Neural progenitor cell (in vitro differentiated cells): ENCODE data around the gene DOK3.

ENCODE experiments used
- CTCF ChIP-seq: fragments of 200-600 bp; sonication (generic); IDR thresholded peaks from 2 replicates; pipeline ENCODE4 v1.5.1; 2017; ENCODE audit warnings: antibody characterized with exemption, mild to moderate bottlenecking
- EZH2 ChIP-seq: fragments of 200-600 bp; sonication (generic); IDR thresholded peaks from 2 replicates; pipeline ENCODE4 v1.6.1; 2017; ENCODE audit warnings: antibody characterized with exemption, mild to moderate bottlenecking, moderate library complexity
- EZH2phosphoT487 ChIP-seq: fragments of 200-600 bp; sonication (generic); IDR thresholded peaks from 2 replicates; pipeline ENCODE4 v1.6.1; 2017; ENCODE audit warnings: antibody characterized with exemption

GRCh38 chr5:177553671-177554429 is 44.2 kb upstream of the DOK3 start:
- TF ChIP-seq EZH2: no peak
- TF ChIP-seq CTCF: no peak
- TF ChIP-seq EZH2phosphoT487: no peak
